ENCODE data around the gene TSTD1.
"Not testable (repeated sequence)": the region's sequence is repeated elsewhere in the genome, so short reads cannot be mapped to it uniquely, and the experiment has no call there.

TSTD1 gene

GRCh38 chr1:161006563-161006962 lies 32.2 kb downstream of the TSTD1 start:
- DNase-seq, result no peak

- no peak for DNase-seq
Measured at GRCh38 chr1:161001525-161001924, 37.2 kb downstream of the TSTD1 start.

GRCh38 chr1:161000736-161001480 lies 37.9 kb downstream of the TSTD1 start:
- no peak for DNase-seq

- DNase-seq, result no peak
Measured at GRCh38 chr1:160999376-160999775, 39.4 kb downstream of the TSTD1 start.

GRCh38 chr1:160997323-160998038 lies 41.3 kb downstream of the TSTD1 start:
- DNase-seq, result peak; percentile 52

- no peak for DNase-seq
Measured at GRCh38 chr1:160996178-160996577, 42.6 kb downstream of the TSTD1 start.

GRCh38 chr1:160993544-160994193 lies 45.1 kb downstream of the TSTD1 start:
- peak; percentile 70 for DNase-seq

- not testable (repeated sequence) for DNase-seq
Measured at GRCh38 chr1:160992036-160992435, 46.7 kb downstream of the TSTD1 start.

Measured in fibroblast of skin of scalp (primary cell).